GM21526 (cell line): ENCODE data around the gene EFL1.

Experiments used
- ATAC-seq: cut with Tn5 transposase; IDR thresholded peaks from one replicate; pipeline ENCODE4 v1.9.1; 2021; ENCODE audit warnings: moderate library complexity; ENCODE audit not compliant: unreplicated experiment, low FRiP score

Gene EFL1

DNA sequence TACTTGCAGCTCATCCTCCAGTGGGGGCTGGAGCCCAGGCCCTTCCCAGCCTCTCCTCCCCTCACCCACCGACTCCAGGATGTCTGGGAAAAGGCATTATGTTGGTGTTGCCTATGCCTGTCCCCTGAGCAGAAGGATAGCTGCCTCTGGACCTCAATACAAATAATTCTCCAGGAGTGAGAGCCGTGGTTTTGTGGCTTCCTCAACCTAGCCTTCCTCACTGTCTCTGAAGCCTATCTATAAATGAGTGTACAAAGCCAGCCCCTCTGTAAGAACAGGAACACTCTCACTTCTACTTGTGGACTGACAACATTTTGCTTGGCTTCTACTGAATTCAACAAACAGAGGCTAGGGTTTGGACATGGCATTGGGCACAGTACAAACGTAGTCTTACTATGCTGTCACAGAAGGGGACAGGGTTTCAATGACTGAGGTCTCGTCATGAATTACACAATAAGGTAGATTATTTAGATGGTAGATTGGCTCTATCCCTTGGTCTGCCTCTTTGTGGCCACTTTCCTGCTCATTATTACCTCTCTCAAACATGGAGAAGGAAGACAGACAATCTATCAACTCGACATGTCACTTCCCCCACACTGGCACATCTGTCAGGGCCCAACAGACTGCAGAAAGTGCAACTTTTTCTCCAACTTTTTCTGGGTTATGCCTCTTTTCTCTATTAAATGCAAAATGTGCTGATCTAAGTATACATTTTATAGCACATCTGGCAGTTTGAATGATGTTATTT lies 134.0 kb downstream of the EFL1 start:
- ATAC-seq = no peak

DNA sequence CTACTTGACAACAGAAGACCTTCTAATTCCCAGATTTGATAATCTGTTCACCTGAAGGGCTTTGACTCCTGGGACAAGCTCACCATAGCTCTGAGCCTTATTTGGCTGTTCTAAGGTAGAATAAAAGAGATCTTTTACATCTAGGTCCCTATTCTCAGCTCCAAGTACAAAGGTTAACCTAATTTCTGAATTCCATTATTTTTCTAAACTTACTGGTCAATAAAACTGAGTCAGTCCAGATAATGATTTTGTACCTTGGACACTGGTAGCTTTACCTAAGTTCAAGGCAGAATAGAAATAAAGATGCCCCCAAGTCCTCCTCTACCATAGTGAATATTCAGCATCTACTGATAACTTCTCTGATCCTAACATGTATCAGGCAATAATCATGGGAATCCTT lies 135.0 kb downstream of the EFL1 start:
- no peak for ATAC-seq

DNA sequence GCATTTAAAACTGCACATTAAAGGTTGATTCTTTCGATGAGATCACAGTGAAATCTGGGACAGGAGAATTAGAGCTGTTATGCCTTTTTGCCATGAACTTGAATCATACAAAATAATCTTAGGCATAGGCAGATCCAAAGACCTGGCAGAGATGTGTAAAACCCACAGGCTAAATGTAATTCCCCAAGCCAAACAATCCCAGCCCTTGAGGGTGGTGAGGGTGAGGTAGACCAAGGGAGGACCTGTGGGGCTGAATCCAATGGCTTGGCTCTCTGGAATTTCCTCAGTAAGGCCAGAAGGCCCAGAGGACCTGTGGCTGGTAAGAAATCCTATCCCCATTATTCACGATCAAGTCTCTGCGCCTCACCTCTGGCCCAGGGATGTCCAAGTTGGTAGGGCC lies 136.2 kb downstream of the EFL1 start:
- ATAC-seq = no peak

DNA sequence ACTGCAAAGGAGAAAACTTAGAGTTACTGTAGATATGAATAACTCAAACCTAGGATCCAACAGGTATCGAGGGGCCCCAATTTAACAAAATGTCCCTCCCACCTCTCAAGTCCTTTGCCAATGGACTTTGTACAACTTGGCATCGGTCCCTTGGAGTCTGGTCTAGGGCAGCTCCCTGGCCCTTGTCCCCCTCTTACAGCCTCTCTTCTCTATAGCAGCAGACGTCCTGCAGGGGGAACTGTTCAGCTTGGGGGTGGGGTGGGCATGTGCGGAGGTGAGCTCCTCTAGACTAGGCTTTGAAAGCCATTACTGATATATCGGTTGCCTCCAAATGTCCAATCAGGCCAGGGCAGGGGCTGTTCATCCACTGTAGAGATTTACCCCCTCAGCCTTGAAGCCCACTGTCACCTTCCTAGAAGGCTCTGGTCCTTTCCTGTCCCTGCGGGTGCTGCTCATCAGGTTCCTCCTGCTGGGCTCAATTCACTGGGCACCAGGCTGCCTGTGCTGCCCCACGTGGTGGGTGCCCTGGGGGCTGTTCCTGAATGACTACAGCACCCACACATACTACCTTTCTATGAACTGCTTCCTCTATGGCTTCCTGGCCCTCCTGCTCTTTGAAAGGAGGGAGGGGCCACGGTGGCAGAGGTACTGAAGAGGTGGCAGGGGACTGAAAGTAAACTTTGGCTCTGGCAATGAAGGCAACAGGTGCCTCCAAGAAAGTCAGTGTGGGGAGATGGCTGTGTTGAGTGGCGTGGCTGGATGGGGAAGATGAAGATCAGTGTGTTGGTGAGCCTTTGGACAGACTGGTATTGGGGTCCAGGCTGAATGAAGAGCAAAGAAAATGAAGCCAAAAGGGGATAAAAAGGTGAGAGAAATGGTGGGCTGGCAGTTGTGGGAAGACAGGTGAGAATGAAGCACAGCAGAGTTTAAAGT lies 137.9 kb downstream of the EFL1 start:
- no peak for ATAC-seq

DNA sequence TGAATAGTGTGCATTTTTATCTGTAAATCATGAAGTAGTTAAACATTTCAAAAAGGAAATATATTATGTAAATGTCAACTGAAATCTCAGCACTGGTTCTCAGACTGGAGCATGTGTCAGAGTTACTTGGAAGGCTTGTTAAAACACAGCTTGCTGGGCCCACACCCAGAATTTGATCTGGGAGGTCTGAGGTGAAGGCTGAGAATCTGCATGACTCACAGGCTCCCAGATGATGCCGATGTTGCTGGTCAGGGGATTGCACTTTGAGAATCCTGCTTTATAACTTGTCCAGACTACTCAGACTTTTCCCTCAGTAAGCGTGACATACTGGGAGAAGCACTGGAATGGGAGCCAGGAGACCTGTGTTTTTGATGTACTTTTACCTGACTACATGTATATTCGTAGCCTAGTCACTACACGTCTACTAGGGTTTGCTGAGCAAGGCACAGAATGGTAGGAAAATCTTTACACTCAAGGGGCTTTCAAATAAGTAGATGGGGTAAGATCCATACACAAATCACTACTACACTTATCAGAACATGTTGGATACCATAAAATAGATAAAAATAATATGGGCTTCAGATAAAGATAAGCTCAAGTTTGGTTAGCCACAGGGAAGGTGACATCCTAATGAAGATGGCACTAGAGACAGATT lies 139.7 kb downstream of the EFL1 start:
- no peak for ATAC-seq

DNA sequence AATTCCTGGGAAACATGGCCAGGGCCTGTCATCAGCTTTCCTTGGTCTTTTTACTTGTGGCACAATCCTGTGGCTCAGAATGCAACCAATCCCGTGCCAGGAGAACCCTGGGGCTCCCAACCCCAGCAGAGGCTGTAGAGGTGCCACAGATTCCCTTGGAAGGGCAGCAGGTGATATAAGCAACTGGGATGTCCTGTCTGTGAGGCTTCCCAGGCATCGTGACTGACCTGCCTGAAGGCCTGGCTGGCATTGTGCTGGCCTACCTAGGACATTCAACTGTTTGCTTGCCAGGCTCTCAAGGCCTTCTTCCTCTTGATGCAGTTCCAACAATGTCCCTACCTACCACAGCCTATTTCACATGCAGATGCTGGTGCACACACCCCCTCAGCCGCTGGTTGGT lies 144.5 kb downstream of the EFL1 start:
- ATAC-seq = no peak

DNA sequence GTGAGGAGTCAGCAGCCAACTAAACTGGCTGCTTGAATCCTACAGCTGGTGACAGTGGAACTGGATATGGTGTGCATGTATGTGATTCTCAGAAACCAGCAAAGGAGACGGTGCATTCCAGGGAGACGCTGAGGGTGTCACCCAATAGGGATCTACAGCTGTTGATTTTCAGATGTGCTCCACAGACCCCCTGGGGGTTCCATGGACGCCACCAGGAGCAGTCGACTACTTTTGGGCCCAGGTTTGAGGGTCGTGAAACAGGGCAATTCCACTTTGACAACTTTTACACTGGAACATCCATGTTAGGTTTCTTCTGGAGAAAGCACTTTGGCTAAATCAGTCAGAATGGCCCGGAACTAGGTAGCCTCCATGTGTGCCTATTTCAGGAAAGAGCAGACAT lies 145.2 kb downstream of the EFL1 start:
- no peak for ATAC-seq

DNA sequence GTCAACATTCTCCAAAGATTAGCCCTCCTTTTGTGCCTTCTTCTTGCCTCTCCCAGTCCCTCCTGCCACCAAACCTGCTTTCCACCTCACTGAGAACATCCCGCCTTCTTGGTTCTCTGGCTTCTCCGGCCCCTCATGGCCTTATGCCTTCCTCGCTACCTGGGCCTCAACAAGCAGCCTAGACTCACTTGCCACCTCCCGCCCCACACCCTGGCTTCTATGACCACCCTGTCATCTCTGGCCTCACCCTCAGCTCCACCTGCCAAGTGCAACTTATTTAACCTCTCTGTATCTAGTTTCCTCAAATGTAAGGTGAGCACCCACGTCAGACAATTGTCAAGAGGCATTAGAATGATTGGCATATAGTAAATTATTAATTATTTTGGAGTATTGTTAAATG lies 147.9 kb downstream of the EFL1 start:
- no peak for ATAC-seq

DNA sequence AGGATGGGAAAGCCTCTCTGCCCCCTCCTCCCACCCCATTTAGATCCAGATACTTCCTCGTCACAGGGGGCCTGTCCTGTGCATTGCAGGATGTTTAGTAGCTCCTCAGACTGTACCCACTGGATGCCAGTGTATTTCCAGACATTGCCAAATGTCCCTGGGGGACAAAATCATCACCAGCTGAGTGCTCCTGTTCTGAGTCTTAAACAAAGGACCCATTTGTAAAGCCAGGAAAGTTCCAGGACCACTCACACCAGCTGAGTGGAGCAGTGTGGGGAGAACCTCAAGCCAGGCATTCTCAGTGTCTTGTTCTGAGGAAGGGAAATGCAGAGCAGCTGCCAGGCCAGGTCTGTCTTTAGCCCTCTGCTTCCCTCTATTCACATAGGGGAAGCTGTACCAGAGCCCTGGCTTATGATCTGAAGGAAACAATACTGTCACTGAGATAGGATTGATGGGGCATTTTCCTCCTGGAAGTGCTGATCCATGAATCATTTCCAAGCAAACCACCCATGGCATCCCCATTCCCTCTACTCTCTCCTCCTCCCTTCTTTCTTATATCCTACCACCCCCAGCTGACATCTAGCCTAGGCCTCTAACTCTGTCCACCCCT lies 149.3 kb downstream of the EFL1 start:
- no peak for ATAC-seq

DNA sequence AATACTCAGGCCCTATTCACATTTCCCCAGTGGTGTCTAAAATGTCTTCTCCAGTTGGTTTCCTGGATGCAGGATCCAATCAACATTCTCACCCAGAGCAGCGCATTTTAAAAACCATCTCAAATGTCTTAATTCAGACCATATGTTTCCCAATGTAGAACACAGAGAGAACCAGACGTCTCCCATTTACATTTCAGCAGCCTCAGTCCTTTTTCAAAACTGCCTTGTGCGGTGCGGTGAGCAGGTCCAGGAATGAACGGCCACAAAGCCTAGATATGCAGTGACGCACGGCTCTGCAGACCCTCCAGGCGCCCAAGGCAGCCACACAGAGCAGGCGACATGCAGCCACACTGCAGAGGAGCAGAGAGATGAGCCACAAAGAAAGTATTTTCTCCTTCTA lies 150.6 kb downstream of the EFL1 start:
- ATAC-seq = no peak

DNA sequence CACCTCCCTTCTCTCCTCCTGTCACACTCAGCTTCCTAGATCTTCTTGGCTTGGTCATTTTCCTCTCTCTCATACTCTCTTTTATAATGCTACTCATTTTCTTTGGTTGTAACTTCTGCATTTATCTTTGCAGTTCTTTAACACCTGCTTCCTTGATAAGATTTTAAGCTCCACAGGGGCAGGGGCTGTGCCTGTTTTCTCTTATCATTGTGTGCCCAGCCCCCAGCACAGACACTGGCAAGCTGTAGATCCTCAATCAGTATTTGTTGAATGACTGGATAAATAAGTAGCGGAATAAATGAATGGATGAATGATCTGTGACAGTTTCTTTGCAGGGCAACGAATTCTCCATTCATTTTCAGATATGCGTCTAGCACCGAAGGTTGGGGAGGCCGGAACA lies 152.4 kb downstream of the EFL1 start:
- ATAC-seq = no peak

DNA sequence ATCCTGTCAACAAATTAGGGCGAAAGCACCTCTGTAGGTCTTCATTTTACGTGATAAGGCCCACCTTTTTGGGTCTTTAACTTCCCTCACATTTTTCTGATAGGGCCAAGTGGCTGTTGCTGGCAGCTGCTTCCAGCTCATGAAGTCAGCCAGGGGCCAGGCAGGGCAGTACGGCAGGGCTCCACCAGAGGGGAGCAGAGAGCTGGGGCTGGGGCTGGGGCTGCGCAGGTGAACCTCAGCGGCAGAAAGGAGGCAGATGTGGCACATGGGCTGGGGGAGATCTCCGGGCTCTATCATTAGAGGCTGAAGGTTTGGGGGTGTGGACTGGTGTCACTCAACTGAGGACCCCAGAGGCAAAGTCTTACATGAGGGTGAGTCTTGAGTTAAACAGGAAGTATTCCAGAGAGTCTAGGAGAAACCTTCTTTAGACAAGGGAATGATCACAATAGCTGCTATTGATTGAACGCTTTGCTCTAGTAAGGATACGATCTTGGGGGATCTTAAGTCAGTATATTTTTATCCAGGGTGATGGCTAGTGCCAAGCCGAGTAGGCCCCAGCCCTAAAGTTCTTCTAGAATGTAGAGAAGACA lies 153.9 kb downstream of the EFL1 start:
- peak; percentile 81 for ATAC-seq

DNA sequence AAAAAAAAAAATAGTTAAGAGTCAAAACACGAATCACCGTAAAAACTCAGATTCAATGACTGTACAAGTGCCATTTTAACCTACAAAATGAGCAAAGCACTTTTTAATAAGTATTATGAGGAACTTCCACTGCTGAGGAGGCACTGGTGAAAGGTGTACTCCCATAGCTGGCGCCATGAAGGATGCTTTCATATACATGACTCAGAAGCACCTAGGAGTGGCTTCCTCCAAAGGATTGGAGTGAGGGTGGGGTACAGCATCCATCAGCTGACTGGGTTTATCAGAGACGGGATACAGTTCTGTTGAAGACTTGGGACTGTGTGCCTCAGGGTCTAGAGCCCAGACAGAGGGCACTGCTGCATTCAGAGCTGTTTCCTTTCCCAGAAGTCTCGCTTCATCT lies 155.9 kb downstream of the EFL1 start:
- ATAC-seq = no peak

DNA sequence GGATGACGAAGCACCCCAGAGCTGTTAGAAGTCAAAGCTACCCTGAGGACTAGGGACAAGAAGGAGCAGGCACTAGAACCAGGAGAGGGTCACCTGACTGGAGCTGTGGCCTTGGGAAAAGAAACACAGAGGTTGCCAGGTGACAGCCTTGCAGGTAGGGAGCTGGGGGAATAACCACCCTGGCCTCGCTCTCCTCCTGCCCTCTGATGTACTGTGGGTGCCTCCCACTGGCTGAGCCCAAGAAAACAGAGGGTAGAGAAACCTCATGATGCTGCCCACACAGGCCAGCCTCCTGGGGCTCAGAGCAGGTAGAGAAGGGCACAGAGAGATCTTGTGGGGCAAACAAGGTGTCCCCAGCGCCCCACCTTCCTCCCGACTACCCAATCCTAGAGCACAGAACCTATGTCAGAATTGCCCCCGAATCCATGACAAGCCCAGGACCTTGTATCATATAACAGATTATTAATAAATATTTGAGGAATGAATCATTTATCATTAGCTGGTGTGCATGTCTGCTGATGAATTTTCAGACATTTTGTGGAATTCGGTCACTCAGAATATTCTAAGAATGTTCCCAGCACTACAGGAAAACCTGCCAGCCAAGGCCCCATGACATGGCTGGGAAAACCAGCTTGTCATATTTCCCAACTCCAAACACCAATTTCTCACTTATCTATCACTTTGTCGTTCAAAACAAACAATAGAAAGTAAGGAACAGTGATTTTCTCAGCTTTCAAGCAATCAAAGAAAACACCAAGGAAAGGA lies 156.9 kb downstream of the EFL1 start:
- ATAC-seq = no peak

DNA sequence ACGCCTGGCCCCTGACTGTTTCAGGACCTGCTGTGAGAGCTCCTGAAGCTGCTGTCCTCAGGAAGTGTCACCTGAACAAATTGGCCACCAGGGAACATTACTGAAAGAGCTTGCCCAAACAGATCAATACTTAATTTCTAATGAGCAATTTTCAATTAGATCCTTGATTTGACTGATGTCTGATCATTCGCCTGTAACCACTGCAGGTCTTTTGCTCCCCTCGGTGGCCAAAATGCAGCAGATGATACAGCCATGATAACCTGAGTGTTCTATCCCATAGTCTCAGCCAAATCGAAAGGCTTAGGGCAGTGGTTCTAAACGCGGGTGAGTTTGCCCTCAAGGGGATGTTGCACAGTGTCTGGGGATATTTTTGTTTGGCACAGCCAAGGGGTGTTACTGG lies 159.1 kb downstream of the EFL1 start:
- ATAC-seq = no peak

DNA sequence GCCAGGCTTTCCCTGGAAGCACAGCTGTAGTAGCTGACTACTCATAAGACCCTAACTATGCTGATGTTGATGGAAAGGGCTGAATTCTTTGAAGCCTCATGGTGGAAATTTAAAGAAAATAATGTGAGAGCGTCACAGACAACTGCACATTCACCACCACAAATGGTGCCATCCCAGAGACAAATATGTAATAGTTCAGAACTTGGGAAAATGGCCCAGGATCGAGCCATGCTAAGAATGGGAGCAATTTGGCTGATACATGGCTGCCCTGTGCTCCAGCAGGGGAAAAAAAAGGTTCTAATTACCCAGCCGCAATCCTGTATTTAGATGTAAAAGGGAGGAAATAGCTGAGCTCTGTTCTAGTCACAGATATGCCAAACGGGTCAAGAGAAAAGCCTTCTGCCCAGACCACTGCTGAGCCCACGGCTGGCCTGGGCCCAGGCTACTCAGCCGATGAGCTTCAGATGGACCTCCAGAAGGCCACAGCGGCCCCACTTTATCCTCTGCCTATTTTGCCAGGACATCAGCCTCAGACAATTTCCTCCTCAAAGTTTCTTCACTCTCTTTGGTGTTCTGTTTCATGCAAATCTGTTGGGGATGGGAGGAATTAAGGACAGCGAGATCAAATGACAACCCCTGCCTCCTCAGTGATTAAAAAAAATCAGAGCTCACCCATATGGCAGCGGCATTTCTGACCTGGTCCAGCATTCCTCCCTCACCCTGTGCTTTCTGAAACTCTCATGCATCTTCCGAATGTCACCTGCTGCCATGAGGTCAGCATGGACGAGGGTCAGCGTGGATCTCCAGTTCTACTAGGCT lies 162.2 kb downstream of the EFL1 start:
- no peak for ATAC-seq

DNA sequence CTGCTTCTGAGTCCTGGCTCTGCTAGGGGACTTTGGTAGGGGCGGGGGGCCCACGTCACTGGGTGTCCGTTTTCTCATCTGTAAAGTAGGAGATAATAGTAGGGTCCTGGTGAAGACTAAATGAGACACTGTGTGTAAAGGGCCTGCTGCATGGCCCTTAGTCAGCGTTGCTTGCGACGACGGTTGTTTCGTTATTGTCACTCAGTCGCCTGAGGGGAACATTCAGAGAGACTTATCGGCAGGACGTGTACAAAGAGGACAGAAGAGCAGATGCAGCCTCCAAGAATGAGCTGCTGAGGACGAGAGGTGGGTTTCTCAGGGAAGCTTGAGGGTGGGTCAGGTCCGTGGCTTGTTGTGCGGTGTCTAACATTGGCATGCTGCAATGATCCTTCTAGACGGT lies 163.9 kb downstream of the EFL1 start:
- no peak for ATAC-seq

DNA sequence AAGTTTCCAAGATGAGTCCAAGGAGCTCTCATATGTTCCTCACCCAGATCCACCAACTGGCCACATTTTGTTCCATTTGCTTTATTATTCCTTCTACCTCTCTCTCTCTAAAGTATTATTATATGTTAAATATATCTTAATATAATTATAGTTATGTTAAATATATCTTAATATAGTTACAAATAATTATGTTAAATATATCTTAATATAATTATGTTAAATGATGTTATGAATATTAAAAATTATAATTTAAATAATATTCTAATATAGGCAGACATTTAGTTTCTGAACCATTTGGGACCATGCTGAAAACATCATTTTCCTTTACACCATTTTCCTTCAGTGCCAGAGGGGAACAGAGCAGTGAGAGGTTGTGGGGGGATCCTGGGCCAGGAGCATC lies 166.7 kb downstream of the EFL1 start:
- no peak for ATAC-seq

DNA sequence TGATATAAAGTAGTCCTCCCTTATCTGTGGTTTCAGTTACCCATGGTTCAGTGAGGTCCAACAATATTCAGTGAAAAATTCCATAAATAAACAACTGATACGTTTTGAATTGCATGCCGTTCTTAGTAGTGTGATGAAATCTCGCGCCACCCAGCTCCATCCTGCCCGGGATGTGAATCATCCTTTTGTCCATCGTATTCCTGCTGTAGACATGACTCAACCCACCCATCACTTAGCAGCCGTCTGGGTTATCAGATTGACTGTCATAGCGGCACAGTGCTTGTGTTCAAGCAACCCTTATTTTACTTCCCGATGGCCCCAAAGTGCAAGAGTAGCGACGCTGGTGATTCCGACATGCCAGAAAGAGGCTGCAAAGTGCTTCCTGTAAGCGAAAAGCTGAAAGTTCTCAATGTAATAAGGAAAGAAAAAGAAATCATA lies 168.7 kb downstream of the EFL1 start:
- ATAC-seq = no peak
